ENCODE results near the gene YKT6.

YKT6 gene

GRCh38 chr7:44222776-44223261, 22.0 kb downstream of the YKT6 start:
- TF ChIP-seq POLR2A (IDR thresholded peaks at IDR 0.05; ENCODE audit: low read depth, low read length) = no peak
- DNase-seq (ENCODE audit: insufficient read length, low spot score) = no peak
- no peak for FAIRE-seq

- DNase-seq (ENCODE audit: insufficient read length, low spot score) (no peak), FAIRE-seq (no peak)
- TF ChIP-seq POLR2A (IDR thresholded peaks at IDR 0.05; ENCODE audit: low read depth, low read length) = no peak
Observed at GRCh38 chr7:44223362-44224079, 22.7 kb downstream of the YKT6 start.

GRCh38 chr7:44224080-44224973, 23.5 kb downstream of the YKT6 start:
- FAIRE-seq (no peak), DNase-seq (ENCODE audit: insufficient read length, low spot score) (no peak)
- TF ChIP-seq POLR2A (IDR thresholded peaks at IDR 0.05; ENCODE audit: low read depth, low read length) = no peak

GRCh38 chr7:44224974-44225565, 24.3 kb downstream of the YKT6 start:
- TF ChIP-seq POLR2A (IDR thresholded peaks at IDR 0.05; ENCODE audit: low read depth, low read length) = no peak
- no peak for FAIRE-seq
- DNase-seq (ENCODE audit: insufficient read length, low spot score) = no peak

- TF ChIP-seq POLR2A (IDR thresholded peaks at IDR 0.05; ENCODE audit: low read depth, low read length) = no peak
- FAIRE-seq (no peak), DNase-seq (ENCODE audit: insufficient read length, low spot score) (no peak)
Observed at GRCh38 chr7:44225566-44226395, 25.0 kb downstream of the YKT6 start.

- FAIRE-seq (no peak), DNase-seq (ENCODE audit: insufficient read length, low spot score) (no peak)
- TF ChIP-seq POLR2A (IDR thresholded peaks at IDR 0.05; ENCODE audit: low read depth, low read length) = no peak
Observed at GRCh38 chr7:44226396-44226753, 25.6 kb downstream of the YKT6 start.

GRCh38 chr7:44227911-44228310, 27.1 kb downstream of the YKT6 start:
- no peak for FAIRE-seq

GRCh38 chr7:44228571-44229350, 28.0 kb downstream of the YKT6 start:
- FAIRE-seq = no peak
- no peak for TF ChIP-seq POLR2A (IDR thresholded peaks at IDR 0.05; ENCODE audit: low read depth, low read length)
- DNase-seq (ENCODE audit: insufficient read length, low spot score) = no peak

More at GRCh38 chr7:44227911-44228310, 27.1 kb downstream of the YKT6 start:
- TF ChIP-seq POLR2A (IDR thresholded peaks at IDR 0.05; ENCODE audit: low read depth, low read length) = no peak
- no peak for DNase-seq (ENCODE audit: insufficient read length, low spot score)

- DNase-seq (ENCODE audit: insufficient read length, low spot score) (no peak), FAIRE-seq (no peak)
- no peak for TF ChIP-seq POLR2A (IDR thresholded peaks at IDR 0.05; ENCODE audit: low read depth, low read length)
Observed at GRCh38 chr7:44229546-44230105, 28.8 kb downstream of the YKT6 start.

- DNase-seq (ENCODE audit: insufficient read length, low spot score) (no peak), FAIRE-seq (no peak)
- no peak for TF ChIP-seq POLR2A (IDR thresholded peaks at IDR 0.05; ENCODE audit: low read depth, low read length)
Observed at GRCh38 chr7:44230286-44230685, 29.5 kb downstream of the YKT6 start.

- FAIRE-seq (no peak), DNase-seq (ENCODE audit: insufficient read length, low spot score) (no peak)
- TF ChIP-seq POLR2A (IDR thresholded peaks at IDR 0.05; ENCODE audit: low read depth, low read length) = no peak
Observed at GRCh38 chr7:44231088-44231487, 30.3 kb downstream of the YKT6 start.

GRCh38 chr7:44232396-44232795, 31.6 kb downstream of the YKT6 start:
- no peak for DNase-seq (ENCODE audit: insufficient read length, low spot score)
- TF ChIP-seq POLR2A (IDR thresholded peaks at IDR 0.05; ENCODE audit: low read depth, low read length) = no peak
- no peak for FAIRE-seq

All from H54 (cell line).